ENCODE results near the gene SLC1A5.

DNA sequence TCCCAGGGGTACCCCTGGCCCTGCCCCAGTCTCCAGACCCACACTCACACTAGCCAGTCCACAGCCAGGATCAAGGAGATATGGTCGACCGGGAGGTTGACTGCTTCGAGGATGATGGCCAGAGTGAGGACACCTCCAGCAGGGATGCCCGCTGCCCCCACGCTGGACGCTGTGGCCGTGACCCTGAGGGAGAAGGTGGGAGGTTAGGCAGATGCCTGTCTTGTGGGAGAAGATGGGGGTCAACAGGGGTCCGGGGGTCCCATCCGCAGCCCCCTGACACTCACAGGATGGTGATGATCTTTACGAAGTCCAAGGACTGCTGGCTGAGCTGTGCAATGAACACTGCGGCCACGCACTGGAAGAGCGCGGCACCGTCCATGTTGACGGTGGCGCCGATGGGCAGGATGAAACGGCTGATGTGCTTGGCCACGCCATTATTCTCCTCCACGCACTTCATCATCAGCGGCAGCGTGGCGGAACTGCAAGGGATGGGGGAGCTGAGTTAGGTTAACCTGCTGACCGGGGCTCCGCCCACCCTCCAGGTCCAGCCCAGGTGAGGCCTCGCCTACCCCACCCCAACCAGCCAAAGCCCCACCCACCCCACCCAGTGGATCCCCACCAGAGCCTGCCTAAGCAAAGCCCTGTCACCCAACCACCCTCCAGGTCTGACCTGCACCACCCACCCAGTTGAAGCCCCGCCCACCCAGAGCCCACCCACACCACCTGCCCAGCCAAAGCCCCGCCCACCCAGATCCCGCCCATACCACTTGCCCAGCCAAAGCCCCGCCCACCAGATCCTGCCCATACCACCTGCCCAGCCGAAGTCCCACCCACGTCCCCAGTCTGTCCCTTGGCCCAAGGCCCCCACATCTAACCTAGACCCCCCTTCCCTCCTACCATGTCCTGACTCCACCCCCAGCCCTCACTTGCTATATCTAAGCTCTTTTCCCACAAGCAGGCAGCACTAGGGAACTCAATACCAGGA, 11.2 kb downstream of the SLC1A5 start:
- no peak for TF ChIP-seq POLR2A (IDR thresholded peaks at IDR 0.05; ENCODE audit: low read depth, low read length)
- TF ChIP-seq POLR2AphosphoS5 (IDR thresholded peaks at IDR 0.05; ENCODE audit: low read depth, low read length) = no peak
